Effector CD4-positive, alpha-beta T cell (primary cell): Measurements from ENCODE around the gene ARPIN.
"Not testable (repeated sequence)": the region's sequence is repeated elsewhere in the genome, so short reads cannot be mapped to it uniquely, and the experiment has no call there.

Experiments
- DNase-seq: peaks from one replicate; pipeline ENCODE4 v3.0.0-alpha.2; 2020

The ARPIN gene

DNA sequence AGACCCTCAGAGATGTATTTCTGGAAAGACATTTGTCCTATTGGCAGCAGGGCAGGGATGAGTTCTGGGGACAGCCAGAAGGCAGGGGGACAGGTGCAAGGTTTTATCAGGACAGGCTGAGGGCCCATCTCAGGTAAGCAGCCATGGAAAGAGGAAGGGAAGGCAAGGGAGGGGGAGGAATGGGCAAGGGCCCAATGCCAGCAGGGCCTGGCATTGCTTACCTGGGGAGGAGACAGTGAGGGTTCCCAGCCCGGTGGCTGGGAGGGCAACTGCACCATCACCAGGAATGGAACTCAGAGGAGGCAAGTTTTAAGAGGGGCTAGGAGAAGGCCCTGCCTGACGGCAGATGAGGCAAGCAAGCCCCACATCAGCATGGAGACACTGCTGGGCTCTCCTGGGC is 3.1 kb downstream of the ARPIN start:
- no peak for DNase-seq

DNA sequence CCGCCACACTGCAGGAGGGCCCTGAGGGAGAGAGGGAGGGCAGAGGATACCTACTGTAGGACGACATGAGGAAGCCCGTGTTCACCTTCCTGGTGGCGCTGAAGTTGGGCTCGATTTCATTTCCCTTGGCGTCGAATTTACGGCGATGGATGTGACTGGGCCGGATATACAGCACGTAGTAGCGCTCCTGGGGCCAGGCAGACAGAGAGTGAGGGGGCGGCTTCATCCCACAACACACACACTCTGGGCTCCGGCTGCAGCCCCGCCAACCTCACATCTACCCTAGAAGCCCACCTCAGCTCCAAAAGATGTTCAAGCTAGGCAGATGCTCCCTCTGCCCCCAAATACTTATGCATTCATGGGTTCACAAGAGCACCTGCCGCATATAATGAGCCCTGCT is 4.5 kb downstream of the ARPIN start:
- no peak for DNase-seq

DNA sequence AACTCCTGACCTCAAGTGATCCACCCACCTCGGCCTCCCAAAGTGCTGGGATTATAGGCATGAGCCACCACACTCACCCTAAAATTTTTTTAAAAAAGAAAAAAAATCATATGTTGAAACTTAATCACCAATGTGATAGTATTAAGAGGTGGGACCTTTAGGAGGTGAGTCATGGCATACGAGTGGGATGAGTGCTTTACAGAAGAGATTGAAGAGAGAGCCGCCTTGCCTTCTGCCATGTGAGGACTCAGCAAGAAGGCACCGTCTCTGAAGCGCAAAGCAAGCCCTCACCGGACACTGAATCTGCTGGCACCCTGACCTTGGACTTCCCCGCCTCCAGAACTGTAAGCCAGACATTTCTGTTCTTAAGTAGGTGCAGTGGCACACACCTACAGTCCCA is 5.5 kb downstream of the ARPIN start:
- no peak for DNase-seq

DNA sequence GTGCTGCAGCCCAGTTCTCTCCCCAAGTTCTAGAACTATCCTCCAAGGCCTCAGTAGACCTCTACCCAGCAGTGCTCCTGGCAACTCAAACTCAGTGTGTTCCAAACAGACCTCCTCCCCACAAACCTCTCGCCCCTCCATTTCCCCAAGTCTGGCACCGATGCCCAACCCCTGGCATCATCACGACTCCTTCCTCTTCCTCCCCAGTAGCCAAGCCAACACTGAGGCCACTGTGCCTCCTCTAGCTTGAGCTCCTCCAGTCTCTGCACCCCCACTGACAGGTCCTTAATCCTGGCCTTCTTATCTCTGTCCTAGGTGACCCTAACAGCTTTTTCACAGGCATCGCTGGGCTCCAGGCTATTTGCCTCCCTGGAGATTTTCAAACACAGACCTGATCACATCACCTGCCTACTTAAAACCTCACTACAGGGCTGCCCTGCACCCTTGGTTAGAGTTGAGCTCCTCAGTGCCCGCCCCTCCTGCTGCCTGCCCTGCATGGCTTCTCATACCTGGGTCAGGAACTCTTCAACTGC is 6.8 kb downstream of the ARPIN start:
- no peak for DNase-seq

DNA sequence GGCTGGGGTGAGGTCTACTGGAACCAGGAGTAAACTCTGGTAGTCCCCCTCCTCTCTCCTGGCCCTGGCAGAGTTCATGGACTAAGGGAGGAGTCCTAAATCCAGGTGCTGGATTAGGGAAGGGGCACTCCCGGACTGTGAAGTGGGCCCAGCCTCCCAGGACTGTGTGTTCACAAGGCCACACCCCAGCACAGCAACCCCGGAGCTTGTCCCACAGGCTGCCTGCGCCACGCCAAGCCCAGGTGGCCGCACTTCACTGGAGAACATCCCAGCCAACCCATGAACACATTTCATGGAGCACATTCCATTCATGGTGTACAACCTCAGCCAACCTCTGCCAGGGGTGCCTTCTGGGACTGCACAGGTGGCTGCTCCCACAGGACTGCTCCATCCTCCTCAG is 8.2 kb downstream of the ARPIN start:
- DNase-seq, result no peak

DNA sequence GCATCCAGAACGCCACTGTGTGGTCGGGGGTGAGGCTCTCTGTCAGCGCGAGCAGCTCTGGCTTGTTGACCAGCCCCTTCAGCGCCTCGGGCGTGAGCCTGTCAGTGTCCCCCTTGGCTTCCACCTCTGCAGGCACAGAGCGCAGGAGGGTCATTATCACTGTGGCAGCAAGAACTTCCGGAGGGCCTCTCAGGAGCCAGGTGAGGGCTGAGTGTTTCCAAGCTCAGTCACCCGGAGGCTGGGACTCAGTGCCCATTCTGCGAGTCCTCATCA is 9.0 kb downstream of the ARPIN start:
- no peak for DNase-seq

DNA sequence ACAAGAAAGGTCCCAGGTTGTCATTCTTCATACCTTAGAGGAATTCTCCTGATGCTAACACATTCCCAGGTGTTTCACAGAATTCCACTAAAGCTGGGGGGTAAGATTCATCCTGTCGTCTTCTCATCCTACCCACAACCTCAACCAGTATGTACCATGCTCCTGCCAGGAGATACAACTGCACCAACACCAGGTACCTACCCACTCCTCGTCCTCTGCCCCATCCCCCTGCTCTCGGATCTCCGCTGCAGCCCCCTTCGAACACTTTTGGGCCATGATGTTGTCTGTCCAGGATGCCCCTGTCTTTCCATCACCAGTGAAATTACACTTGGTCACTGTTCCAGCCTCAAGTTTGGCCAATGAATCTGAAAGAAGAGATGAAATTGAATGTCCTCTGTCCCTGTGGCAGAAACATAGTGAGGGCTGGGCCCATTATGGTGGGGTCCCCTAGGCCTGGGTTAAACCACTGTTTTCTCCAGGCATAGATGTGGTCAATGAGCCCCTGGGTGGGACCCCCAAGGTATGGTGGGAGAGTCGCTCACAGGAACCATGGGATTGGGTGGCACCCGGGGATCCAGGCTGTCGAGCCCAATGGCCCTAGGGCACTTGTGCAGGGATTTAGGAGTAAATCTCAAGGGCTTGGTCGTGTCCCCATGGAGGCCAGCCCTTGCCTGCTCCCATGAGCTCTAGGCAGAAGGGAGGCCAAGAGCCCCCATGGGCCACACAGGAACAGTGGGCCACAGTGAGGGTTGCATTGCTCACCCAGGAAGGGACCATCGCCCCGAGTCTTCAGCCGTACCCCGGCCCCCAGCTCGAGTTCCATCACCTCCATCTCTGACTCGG is 9.5 kb downstream of the ARPIN start:
- no peak for DNase-seq

DNA sequence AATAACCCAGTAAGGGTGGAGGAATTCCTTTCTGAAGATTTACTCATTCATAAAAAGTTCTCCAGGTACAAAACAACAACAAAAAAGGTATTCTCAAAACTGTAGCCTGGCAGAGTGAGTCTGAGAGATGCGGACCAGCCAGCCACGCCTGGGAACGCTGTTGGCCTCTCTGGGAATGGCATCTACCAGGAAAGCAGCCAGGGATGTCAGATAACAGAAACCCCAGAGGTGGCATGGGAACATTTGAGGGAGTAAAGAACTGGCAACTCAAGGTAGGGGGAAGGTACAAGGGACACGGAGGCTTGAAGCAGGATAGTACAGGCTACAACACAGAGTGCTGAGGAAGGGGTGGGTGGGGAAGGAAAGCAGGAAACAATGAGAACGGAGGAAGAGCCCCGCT is 11.9 kb downstream of the ARPIN start:
- DNase-seq, result no peak

DNA sequence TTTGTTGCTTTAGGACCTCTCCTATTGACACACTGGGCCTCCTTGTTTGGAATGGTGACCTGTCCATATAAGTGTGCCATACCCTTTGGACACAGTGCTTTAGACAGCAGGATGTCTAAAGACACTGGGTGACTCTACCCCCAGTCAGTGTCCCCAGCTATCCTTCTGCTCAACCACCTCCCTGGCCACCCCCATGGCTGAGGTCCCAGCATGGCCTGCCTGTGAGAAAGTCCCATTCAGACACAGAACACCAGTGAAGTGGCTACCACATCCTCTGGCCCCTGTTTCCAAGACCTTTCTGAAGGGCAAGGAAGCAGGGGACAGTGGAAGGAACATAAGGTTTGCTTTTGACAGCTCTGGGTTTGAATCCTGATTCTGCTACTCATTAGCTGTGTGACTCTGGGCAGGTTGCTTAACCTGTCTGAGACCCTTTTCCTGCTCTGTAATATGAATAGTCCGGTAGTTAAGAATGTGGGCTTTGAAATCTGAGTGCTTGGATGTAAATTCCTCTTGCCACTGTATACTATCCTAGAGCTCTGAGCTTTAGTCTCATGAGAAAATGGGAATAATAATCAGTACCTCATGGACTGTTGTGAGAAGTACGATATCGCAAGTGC is 12.7 kb downstream of the ARPIN start:
- DNase-seq, result no peak

DNA sequence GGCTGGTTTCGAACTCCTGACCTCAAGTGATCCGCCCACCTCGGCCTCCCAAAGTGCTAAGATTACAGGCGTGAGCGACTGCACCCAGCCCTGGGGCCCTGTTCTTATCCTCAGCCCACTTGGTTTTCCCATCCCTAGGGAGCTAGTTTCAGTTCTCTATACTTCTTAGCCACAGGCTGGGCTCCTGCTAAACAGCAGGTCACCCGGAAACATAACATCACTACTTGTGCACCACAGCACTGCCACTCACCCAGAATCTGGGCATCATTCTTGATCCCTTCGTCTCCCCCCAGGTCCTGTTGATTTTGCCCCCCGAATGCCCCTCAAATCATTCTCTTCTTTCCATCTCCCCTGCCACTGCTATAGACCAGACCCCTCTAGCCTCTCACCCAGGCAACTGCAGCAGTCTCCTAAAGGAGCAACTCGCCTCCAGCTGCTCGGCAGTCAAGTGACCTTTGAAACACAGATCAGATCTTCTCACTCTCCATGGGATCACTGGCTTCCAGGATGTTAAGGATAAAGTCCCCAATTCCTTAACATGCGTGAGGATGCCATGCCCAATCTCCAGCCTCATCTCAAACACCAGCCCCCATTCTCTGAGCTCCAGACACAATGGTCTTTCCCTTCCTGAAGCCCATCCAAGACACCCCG is 13.3 kb downstream of the ARPIN start:
- DNase-seq, result no peak

DNA sequence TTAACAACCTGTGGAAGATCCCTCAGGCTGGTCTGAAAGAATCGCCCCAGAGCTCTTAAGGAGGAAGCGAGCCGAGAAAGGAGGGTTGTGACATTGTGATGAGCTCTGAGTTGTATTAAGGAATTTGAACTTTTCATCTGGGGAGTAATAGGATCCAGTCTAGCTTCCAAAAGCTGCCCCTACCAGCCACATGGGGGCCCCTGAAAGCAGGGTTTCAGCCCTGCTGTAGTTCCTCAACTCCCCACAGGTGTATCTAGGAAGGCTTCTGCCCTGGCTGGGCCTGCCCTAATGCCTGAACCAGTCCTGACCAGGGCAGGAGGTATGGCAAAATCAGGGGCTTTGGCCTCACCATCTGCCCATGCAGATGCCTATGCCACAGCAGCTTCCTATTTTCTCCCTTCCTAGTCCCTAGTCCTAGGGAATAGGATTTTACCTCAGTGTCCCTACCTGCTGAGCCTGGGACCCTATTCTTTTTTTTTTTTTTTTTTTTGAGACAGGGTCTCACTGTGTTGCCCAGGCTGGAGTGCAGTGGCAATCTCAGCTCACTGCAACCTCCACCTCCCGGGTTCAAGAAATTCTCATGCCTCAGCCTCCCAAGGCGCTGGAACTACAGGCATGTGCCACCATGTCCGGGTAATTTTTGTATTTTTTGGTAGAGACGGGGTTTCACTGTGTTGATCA is 14.0 kb downstream of the ARPIN start:
- peak; percentile 19 for DNase-seq

DNA sequence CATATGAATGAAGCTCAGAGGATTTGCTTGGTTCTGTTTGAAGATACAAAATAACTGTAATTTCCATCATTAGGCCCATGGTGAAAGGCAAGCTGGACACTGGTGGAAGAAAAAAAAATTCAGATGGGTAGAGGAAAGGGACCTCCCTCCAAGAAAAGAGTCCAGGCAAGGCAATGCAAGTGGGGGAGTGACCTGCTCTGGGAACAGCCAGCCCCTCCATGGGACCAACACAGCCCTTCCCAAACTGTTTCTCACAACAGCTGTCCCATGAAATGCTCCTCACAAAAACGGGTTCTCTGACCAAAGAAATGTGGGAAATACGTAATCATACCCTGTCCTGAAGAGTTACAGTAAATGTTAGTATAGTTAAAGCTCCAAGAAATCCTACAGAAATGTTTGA is 14.6 kb downstream of the ARPIN start:
- DNase-seq, result no peak

DNA sequence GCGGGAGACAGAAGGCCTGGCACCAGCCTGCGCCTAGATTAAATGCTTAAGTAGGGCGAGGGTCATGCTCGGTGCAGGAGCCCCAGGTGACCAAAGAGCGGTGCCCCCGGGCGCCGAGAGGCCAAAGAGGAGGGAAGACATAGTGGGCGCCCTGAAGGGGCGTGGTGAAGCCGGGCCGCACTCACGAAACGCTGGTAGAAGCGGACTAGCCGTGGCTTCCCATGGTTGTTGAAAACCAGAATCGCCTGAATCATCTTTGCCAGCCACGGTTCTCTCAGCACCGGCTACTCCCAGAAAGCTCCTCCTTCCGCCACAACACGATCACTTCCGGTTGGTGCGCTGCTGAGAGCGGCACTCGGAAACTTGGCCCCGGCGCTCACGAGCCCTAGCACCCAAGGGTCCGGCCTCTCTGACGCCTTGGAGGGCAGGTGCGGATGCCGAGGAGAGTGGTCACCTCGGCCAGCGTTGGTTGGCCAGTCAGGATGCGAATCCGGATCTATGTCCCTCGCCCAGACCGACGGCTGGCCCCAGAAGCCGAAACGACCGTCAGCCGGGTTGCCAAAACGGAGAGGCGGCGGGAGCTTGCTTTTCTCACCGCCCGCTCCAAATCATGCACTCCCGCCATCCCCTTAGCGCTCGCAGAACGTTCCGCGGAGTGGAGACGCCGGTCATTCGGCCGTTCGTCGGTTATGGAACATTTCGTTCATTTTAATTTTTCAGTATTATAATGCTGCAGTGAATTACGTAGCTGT is 18.9 kb downstream of the ARPIN start, which contains the start of gene AP3S2:
TSS of gene AP3S2 (minus strand) at position 299 of the 752 bp plus-strand sequence. CDS start at position 254, 45 bp downstream.
- peak; percentile 79 for DNase-seq

DNA sequence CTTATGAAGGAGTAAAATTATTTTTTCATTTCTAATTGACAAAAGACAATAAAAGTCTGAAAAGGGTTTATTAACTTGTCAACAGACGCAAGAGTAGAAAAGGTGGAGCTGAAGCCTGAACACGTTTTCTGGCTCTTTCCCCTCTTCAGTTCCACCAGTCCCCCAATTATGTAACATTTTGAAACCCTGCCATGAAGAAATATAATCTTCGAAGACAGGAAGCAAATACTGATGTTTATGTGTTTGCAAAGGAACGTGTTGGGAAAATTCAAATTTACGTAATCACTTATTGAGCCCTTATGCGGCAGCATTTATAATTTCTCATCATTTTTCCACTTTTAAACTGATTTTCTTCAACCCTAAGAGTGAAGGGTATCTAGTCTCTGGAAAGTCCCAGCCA is 19.7 kb downstream of the ARPIN start:
- no peak for DNase-seq

DNA sequence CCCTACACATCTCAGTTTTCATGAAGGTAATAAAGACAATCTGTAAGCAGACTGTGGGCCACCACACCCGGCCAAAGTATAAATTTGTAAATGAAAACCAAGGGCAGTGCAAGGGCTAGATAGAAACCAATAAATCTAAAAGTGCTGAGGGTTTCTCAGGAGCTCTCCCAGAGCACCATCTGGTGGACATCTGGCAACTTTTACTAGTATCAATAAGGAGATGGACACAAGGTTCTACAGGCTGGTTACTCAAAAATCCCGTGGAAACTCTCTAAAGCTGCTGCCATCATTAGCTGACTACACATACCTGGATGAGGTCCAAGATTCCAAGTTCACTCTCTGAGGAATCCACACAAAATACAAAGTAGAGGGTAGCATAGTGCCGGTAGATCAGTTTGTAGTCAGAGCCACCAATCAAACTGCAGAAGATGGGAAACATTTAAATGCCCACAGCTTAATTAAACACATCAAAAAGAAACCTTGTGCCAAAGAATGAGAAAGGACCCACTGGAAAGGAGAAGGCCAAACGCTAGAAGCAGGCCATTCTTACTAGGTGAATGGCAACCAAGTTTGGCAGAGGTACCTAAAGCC is 24.4 kb downstream of the ARPIN start:
- no peak for DNase-seq

DNA sequence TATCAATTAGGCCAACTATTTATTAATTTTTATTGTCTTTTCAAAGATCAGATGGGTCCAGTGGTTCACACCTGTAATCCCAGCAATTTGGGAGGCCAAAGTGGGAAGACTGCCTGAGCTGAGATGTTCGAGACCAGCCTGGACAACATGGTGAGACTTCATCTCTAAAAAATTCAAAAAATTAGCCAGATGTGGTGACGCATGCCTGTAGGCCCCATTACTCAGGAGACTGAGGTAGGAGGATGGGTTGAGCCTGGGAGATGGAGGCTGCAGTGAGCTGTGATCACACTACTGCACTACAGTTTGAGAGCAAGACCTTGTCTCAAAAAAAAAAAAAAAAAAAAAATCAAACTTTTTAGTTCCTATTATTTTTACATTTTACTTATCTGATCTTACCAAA is 27.1 kb downstream of the ARPIN start:
- no peak for DNase-seq

DNA sequence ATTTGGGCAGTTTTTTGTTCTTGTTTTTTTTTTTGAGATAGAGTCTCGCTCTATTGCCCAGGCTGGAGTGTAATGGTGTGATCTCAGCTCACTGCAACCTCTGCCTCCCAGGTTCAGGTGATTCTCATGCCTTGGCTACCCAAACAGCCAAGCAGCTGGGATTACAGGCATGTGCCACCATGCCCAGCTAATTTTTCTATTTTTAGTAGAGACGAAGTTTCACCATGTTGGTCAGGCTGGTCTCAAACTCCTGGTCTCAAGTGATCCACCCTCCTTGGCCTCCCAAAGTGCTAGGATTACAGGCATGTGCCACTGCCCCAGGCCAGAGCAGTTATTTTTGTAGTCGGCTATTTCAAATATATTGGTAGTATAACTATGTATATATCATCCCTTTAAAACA is 27.6 kb downstream of the ARPIN start:
- not testable (repeated sequence) for DNase-seq

DNA sequence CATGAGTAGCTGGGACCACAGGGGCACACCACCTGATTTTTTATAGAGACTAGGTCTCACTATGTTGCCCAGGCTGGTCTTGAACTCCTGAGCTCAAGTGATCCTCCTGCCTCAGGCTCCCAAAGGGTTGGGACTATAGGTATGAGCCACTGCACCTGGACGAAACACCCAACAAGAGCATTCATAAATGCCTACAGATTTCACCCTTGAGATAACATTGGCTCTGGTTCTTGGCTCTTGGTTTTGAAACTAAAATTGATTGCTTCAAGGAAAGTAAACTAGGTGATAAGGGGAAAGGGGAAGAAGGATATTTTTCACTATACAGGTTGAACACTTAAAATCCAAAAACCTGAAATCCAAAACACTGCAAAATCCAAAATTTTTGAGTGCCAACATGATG is 29.2 kb downstream of the ARPIN start:
- no peak for DNase-seq

DNA sequence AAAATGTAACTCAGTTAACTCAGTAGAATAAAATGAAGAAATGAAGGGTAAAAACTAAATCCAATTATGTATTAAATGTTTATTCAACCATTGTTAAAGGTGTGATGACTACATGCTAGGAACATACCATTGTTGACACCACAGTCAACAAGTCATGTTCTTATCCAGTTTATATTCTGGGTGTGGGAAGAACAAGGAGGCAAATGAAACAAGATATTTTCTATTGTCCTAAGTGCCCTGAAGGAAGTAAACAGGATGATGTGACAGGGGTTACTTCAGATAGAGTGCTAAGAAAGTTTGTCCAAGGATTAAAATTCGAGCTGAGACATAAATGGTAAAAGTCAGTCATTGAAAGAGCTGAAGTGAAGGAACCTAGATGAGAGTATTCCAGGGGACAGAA is 32.0 kb downstream of the ARPIN start:
- no peak for DNase-seq

DNA sequence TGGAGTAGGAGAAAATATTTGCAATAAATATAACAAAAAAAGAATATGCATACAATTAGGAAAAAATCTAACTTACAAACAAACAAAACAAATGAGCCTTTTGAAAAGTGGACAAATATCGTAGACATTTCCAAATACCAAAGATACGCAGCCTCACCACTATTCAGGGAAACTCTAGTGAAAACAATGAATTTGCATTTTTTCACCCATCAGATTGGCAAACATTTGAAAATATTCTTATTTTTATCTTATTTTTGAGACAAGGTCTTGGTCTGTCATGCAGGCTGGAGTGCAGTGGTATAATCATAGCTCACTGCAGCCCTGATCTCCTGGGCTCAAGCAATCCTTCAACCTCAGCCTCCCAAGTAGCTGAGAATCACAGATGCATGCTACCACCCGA is 34.4 kb downstream of the ARPIN start:
- DNase-seq, result no peak

DNA sequence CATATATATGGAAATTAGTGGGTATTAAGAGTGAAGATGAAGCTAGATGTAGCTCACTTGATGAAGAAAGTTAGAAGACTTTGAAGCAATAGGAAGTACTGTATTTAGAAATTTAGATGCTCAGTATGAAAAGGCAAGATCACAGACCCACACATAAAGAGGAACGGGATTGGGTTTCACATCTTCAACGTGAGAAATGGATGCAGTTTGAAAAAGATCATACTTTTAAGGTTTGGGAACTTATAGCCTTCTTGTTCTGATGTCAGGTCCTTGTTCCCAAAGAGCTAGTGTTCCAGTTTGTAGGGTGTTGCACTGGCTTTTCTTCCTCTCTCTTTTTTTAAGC is 35.7 kb downstream of the ARPIN start:
- no peak for DNase-seq

DNA sequence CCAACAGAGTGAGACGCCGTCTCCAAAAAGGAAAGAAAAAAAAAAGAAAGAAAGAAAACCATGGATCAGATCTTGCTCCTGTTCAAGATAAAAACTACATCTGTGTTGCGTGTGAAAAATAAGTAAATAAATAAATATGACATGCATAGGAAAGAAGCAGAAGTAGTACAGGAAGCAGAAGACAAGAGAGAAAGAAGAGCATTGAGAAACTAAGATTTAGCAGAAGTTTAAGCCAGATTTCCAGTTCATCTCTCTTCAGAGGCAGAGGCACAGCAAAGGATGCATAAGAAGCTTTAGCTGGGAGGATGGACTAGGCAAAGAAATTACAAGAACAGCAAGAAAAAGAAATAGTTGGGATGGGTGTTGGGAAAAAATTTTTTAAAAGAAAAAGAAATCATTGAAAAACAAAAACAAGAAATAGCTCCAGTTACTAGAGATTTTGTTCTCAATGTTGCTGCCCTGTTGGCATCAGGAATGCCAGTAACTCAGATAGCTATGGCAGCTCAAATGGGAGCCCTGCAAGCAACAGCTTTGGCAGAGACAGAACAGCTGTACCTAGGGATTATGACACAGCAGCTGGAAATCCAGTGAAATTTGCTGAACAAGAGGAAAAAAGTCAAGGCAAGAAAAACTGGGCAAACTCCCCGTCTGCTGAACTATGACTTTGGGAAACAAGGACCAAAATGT is 36.2 kb downstream of the ARPIN start:
- no peak for DNase-seq
